Measurements from ENCODE around the gene TCF7. TPM values are rescaled to one million over a fixed set of nuclear protein-coding genes. Genes with fewer than 3 reads are reported as not detected.
A peak's percentile ranks its signal among the peaks of the same experiment; 100 is the strongest.

Gene TCF7
- total and polyA plus RNA-seq, 2 of the 13 experiments (the other 11 are each of a cell fraction or from before 2014, with no cell fraction given) = 6.3 to 6.8 TPM

DNA sequence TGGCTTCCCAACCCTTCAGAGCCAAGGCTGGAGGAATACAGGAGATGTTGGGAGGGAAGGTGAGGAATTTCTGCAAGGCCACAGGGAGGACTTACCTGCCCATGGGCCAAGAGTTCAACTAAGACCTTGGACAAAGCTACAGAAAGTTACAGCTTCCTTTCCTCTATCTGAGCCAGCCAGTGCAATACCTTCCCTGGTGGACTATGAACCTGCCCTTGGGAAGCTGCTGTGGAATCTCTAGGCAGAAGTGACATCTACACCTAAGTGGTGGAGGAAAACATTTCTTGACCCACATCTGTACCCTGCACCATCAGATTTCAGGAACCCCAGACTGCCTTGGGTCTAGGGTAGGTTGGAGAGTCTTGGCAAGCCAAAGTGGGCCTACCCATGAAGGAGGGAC is 69.0 kb downstream of the TCF7 start:
- BruUV-seq (replicated peaks) = no TSS peak
- no peaks in the 10 kb centered on the region for H3K36me3 ChIP-seq (replicated peaks in 1 of 2; ENCODE audit: control insufficient read depth in 1 of 2, insufficient read depth in 2 of 2, low read length in 2 of 2)
- H4K20me1 ChIP-seq (ENCODE audit: insufficient read depth, low read length) = no peaks in the 10 kb centered on the region
- intact Hi-C loops (cut with micrococcal nuclease; ENCODE audit: unreplicated experiment) (loop anchor here (10.0 kb wide), 1 partner anchor 201 kb away; no protein-coding TSS in a partner anchor), in situ Hi-C loops (cut with HindIII; ENCODE audit: extremely low pct_ligation_motif_present, low pct_unique_long_range_greater_than_20kb) (loop anchor here (25.0 kb wide), 1 partner anchor 404 kb away; no protein-coding TSS in a partner anchor)
- DNase-seq (ENCODE audit: low spot score) (no peak), FAIRE-seq (peak; percentile 8), ATAC-seq (peak; percentile 42)
- 0 out of 6 replicates have a peak overlapping the region, but pooled peaks of 1 of the 3 experiments have one; percentile 8 for H3K4me3 ChIP-seq (replicated peaks in 1 of 3; ENCODE audit: insufficient read depth in 1 of 3, low read depth in 2 of 3, low read length in 3 of 3)
- no peak overlapping the region for H3K9ac ChIP-seq (ENCODE audit: insufficient read depth, low read depth, low read length)
- ChIA-PET CTCF (ENCODE audit: low intra/inter-chr PET ratio, low total read pairs) (interaction anchor here (3.6 kb wide), 1 partner anchor 106 kb away, joined by 48 read pairs; no protein-coding TSS in a partner anchor), POLR2A (interaction anchor here (0.7 to 1.0 kb wide), 3 partner anchors 9 to 43 kb away, joined by 3 read pairs; partner anchors contain the start of gene PPP2CA)
- peaks cover 32% of the 10 kb centered on the region for H3K4me1 ChIP-seq (ENCODE audit: insufficient read depth, low read length)
- H3K4me2 ChIP-seq (ENCODE audit: low read depth, low read length) = peak overlapping the region; percentile 52
- no peak overlapping the region for H3K27ac ChIP-seq (ENCODE audit: extremely low read length, insufficient read depth, low read length)
- no peak overlapping the region for H2AFZ ChIP-seq (ENCODE audit: low read length)
- no peaks in the 10 kb centered on the region for H3K9me3 ChIP-seq (ENCODE audit: low read length)
- H3K27me3 ChIP-seq (ENCODE audit: control insufficient read depth in 1 of 2, insufficient read depth in 2 of 2, low read length in 2 of 2) = no peaks in the 10 kb centered on the region
- no peaks in the 10 kb centered on the region for H3K79me2 ChIP-seq (ENCODE audit: insufficient read depth, low read length)
- TF ChIP-seq THAP9 (CRISPR knock-in tag; IDR thresholded peaks at IDR 0.05; ENCODE audit: borderline replicate concordance) (0 out of 2 replicates have a peak, but pooled peaks have one; percentile 12), PHF8 (CRISPR knock-in tag; IDR thresholded peaks at IDR 0.05) (0 out of 2 replicates have a peak, but pooled peaks have one; percentile 5), HNF4A (CRISPR knock-in tag; IDR thresholded peaks at IDR 0.05) (peak; percentile 66)
- TF ChIP-seq, protein P1, sequence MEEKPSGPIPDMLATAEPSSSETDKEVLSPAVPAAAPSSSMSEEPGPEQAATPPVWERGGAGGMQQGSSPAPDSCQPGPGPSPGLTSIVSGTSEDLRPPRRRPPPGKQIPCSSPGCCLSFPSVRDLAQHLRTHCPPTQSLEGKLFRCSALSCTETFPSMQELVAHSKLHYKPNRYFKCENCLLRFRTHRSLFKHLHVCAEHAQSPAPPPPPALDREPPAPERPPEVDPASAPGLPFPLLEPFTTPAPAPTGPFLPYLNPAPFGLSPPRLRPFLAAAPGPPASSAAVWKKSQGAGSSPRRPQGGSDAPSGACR (CRISPR knock-in tag; IDR thresholded peaks at IDR 0.05) = no peak
- TF ChIP-seq, protein P2, sequence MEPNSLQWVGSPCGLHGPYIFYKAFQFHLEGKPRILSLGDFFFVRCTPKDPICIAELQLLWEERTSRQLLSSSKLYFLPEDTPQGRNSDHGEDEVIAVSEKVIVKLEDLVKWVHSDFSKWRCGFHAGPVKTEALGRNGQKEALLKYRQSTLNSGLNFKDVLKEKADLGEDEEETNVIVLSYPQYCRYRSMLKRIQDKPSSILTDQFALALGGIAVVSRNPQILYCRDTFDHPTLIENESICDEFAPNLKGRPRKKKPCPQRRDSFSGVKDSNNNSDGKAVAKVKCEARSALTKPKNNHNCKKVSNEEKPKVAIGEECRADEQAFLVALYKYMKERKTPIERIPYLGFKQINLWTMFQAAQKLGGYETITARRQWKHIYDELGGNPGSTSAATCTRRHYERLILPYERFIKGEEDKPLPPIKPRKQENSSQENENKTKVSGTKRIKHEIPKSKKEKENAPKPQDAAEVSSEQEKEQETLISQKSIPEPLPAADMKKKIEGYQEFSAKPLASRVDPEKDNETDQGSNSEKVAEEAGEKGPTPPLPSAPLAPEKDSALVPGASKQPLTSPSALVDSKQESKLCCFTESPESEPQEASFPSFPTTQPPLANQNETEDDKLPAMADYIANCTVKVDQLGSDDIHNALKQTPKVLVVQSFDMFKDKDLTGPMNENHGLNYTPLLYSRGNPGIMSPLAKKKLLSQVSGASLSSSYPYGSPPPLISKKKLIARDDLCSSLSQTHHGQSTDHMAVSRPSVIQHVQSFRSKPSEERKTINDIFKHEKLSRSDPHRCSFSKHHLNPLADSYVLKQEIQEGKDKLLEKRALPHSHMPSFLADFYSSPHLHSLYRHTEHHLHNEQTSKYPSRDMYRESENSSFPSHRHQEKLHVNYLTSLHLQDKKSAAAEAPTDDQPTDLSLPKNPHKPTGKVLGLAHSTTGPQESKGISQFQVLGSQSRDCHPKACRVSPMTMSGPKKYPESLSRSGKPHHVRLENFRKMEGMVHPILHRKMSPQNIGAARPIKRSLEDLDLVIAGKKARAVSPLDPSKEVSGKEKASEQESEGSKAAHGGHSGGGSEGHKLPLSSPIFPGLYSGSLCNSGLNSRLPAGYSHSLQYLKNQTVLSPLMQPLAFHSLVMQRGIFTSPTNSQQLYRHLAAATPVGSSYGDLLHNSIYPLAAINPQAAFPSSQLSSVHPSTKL (CRISPR knock-in tag; IDR thresholded peaks at IDR 0.05) = 0 out of 2 replicates have a peak, but pooled peaks have one; percentile 22

Measured in HepG2 (cell line).